Astrocyte (in vitro differentiated cells and primary cell): ENCODE measurements around the gene CTSZ.

Experiments used
- CTCF ChIP-seq: IDR thresholded peaks from 2 replicates; pipeline ENCODE4 v1.5.1; 2011; ENCODE audit warnings: low read depth, mild to moderate bottlenecking, inconsistent platforms, low read length, moderate library complexity; ENCODE audit not compliant: insufficient read depth
- EZH2 ChIP-seq: IDR thresholded peaks from 2 replicates; pipeline ENCODE4 v1.6.1; 2012; ENCODE audit warnings: mild to moderate bottlenecking, low read length, inconsistent platforms; ENCODE audit not compliant: insufficient read depth

DNA sequence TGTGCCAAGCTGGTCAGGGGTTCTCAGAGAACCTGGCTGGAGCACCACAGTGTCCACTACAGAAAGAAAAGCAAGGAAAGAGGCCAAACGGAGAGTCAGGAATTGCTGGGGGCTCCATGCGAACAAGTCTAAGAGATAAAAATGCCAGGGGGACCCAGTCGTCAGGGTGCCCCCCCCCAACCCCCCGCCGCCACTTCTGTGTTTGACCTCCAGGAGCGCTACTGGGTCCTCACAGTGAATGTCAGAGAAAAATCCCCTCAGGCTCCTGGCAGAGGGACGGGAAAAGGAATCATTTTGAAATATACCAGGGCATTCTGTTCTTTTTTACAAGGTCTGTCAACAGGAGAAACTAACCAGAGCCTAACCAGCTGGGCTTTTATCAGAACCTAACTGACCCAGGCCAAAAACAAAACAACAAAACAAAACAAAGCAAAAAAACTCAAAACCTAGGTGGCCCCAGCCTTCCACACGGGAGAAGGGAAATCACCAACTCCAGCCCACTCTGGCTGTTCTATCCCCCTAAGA is 43.9 kb downstream of the CTSZ start:
- TF ChIP-seq CTCF (no peak), EZH2 (no peak)
